GM21737 (cell line): ENCODE results near the gene OR2T10.
"Not testable (repeated sequence)": the region's sequence is repeated elsewhere in the genome, so short reads cannot be mapped to it uniquely, and the experiment has no call there.

ENCODE experiments used
- ATAC-seq: cut with Tn5 transposase; IDR thresholded peaks from one replicate; pipeline ENCODE4 v1.9.1; 2021; ENCODE audit warnings: mild to moderate bottlenecking, moderate library complexity; ENCODE audit not compliant: unreplicated experiment

Gene OR2T10

DNA sequence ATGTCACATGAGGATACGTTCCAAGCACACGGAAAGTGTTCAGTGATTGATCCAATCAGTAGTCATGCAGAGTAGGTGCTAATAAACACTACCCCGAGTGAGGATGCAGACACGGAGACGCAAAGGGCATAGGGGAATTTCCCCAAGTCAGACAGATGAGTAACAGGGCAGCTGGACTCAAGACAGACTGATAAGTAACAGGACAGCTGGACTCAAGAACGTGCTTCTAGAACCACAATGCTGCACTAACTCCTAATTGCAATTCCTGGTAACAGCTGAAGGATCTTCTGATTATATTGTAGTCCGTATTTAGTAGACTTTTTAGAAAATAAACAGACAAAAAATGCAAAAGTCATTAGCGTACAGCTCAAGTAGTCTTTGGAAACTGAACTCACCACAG is 1.9 kb upstream of the OR2T10 start:
- no peak for ATAC-seq

GRCh38 chr1:248596615-248597014 is 885 bp downstream of the OR2T10 start:
- ATAC-seq = no peak

DNA sequence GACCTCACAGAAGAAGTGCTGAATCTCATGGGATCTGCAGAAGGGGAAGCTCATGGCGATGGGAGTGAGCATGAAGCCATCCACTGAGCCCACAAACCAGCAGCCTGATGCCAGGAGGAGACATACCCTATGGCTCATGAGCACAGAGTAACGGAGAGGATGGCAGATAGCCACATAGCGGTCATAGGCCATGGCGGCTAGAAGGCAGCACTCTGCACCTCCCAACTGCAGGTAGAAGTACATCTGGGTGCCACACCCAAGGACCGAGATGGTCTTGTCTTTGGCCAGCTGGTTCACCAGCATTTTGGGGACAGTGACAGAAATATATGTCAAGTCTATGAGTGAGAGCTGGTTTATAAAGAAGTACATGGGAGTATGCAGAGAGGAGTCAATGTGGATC is 4.3 kb downstream of the OR2T10 start:
- no peak for ATAC-seq

DNA sequence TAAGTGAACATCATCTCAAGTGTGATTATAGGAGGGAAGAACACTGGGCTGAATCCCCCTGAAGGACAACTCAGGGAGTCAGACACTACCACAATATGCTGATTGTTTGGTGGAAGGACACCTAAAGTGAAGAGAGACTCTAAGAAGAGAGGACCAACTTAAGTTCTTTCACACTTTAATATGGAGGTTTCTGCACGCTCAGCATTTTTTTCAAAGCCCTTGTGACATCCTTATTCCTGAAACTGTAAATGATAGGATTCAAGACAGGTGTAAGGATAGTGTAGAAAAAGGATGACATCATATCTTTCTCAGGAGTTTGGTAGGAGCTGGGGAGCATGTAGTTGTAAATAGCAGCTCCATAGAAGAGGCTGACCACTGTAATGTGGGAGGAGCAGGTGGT is 4.8 kb downstream of the OR2T10 start:
- ATAC-seq = no peak

DNA sequence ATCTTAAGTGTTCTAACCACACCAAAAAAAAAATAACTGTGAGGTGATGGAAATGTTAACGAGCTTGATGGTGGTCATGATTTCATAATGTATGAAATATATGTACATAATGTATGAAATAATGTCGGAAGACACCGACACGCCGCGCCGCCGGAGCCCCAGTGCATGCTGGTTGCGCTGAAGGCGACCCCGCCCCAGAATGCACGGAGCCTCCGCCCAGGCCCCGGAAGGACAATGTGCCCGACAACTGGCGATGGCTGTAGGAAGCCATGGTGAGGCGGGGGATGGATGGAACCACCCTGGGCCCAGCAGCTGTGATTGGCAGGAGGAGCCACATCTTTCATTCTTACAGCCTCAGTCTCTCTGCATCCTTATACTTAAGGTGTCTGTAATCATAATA is 7.4 kb downstream of the OR2T10 start:
- ATAC-seq = no peak

- no peak for ATAC-seq
Measured at GRCh38 chr1:248589334-248589733, 8.2 kb downstream of the OR2T10 start.

GRCh38 chr1:248585266-248585665 is 12.2 kb downstream of the OR2T10 start:
- ATAC-seq = no peak

DNA sequence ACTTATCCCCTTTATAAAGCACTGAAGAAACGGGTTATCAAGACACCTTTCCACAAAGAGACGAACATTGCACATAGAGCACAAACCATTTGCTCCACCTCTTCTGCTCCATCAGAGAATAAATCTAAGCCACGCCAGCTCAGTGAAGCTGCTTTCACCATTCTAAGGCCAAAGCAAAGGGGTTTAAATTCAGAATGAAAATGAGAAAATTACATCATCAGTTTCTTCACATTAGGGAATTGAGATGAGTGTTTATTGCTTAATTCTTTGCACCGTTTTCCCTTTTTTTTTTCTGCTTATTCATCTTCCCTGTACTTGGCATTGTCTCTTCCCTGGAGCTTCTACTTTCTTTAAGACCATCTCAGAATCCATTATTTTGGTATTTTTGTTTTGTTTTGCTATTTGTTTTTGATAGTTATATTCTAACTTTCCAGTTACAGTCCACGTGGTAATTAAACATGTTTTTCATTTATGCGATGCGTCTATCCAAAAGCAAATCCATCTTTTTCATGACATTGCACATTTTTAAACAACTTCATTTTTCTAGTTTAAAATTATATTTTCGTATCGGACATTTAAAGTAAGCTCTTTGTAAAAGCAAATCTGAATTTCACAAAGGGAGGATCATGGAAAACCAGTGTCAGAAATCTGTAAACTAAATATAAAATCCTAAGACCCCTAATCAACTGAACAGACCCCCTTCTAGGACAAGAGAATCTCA is 21.1 kb downstream of the OR2T10 start:
- no peak for ATAC-seq

- ATAC-seq = not testable (repeated sequence)
Measured at GRCh38 chr1:248574657-248575056, 22.8 kb downstream of the OR2T10 start, which contains the start of gene OR2T34. OR2T34 (minus strand) TSS chr1:248574757; CDS start chr1:248574757, 0 bp downstream.

- ATAC-seq = not testable (repeated sequence)
Measured at GRCh38 chr1:248573856-248574255, 23.6 kb downstream of the OR2T10 start.

GRCh38 chr1:248572049-248572448 is 25.5 kb downstream of the OR2T10 start:
- ATAC-seq = not testable (repeated sequence)

DNA sequence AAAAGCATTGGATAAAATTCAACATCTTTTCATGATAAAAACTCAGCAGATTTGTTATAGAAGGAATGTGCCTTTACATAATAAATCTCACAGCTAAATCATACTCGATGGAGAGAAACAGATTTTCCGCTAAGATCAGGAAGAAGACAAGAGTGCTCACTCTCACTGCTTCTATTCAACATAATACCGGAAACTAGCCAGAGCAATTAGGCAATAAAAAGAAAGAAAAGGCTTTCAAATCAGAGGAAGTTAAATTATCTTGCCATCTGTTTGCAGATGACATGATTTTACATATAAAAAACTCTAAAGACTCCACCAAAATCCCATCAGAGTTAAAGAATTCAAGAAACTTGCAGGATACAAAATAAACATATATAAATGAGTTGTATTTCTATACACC is 26.7 kb downstream of the OR2T10 start:
- not testable (repeated sequence) for ATAC-seq

GRCh38 chr1:248569049-248569448 is 28.5 kb downstream of the OR2T10 start:
- not testable (repeated sequence) for ATAC-seq

- ATAC-seq = peak; percentile 58
Measured at GRCh38 chr1:248565530-248566373, 31.7 kb downstream of the OR2T10 start.

DNA sequence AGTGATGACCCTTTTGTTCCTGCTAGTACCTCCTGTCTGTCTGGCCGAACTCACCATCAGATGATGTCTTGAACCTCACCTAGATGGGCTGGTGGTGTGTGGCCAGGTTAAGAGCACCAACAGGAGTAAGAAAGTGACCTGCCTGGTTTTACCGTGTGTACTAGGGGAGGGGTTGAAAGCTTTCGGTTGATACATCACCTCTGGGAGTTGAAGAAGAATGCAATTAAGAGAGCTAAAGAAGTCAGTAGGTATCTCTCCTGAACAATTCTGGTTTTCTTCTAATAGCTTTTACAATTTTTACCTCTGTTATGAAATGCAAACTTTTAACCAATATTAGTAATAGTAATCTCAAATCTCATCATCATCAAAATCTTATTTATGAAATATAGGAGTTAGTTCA is 34.8 kb downstream of the OR2T10 start, which contains the start of gene OR2T29:
Gene OR2T29, minus strand, starts transcription at position 101 of the 400 bp plus-strand sequence. CDS start 3,281 bp downstream, outside the sequence.
- ATAC-seq = not testable (repeated sequence)

GRCh38 chr1:248551027-248551426 is 46.5 kb downstream of the OR2T10 start:
- ATAC-seq = not testable (repeated sequence)

GRCh38 chr1:248547383-248547782 is 50.1 kb downstream of the OR2T10 start:
- not testable (repeated sequence) for ATAC-seq
